ENCODE data around the gene SLC25A21. TPM values are rescaled to one million over a fixed set of nuclear protein-coding genes. Genes with fewer than 3 reads are reported as not detected.
"Not testable (repeated sequence)": the region's sequence is repeated elsewhere in the genome, so short reads cannot be mapped to it uniquely, and the experiment has no call there.

Gene SLC25A21
- total RNA-seq, 1 experiment from 2014 or later, result 1.4 TPM

GRCh38 chr14:37194698-37195097, 22.3 kb upstream of the SLC25A21 start:
- intact Hi-C loops (cut with micrococcal nuclease), result no loop called here
- no peaks in the 10 kb centered on the region for H3K9me3 Mint-ChIP-seq (ENCODE audit: unreplicated experiment)
- ChIA-PET POLR2A (interaction anchor here (4.8 kb wide), 1 partner anchor 23 kb away, joined by 44 read pairs; the partner anchor contains the start of gene SLC25A21), CTCF (no interaction called here)
- no peak for TF ChIP-seq CTCF (IDR thresholded peaks at IDR 0.05; ENCODE audit: unreplicated experiment)
- no peak overlapping the region for H3K27ac Mint-ChIP-seq (ENCODE audit: low read depth, unreplicated experiment)
- peaks cover 6% of the 10 kb centered on the region for H3K36me3 Mint-ChIP-seq (ENCODE audit: insufficient read depth, unreplicated experiment)
- BruUV-seq (replicated peaks), result no TSS peak
- no peak overlapping the region for H3K4me3 Mint-ChIP-seq (ENCODE audit: unreplicated experiment)
- peaks cover 10% of the 10 kb centered on the region for H3K4me1 Mint-ChIP-seq (ENCODE audit: insufficient read depth, unreplicated experiment)
- DNase-seq (ENCODE audit: unreplicated experiment), result no peak
- no peaks in the 10 kb centered on the region for H3K27me3 Mint-ChIP-seq (ENCODE audit: insufficient read depth, unreplicated experiment)

- POLR2A ChIA-PET; intact Hi-C loops (cut with micrococcal nuclease); H3K9me3 Mint-ChIP-seq (ENCODE audit: unreplicated experiment); DNase-seq (ENCODE audit: unreplicated experiment); H3K4me3 Mint-ChIP-seq (ENCODE audit: unreplicated experiment); H3K36me3 Mint-ChIP-seq (ENCODE audit: insufficient read depth, unreplicated experiment); H3K4me1 Mint-ChIP-seq (ENCODE audit: insufficient read depth, unreplicated experiment); H3K27ac Mint-ChIP-seq (ENCODE audit: low read depth, unreplicated experiment); BruUV-seq (replicated peaks); H3K27me3 Mint-ChIP-seq (ENCODE audit: insufficient read depth, unreplicated experiment): not testable (repeated sequence)
- CTCF ChIA-PET, result interaction anchor here (0.6 kb wide), 2 partner anchors 11 to 41 kb away, joined by 3 to 8 read pairs; no protein-coding TSS in a partner anchor
These were observed 17.3 kb upstream of the SLC25A21 start for GRCh38 chr14:37189733-37190132.

GRCh38 chr14:37187840-37188577, 15.6 kb upstream of the SLC25A21 start:
- H3K27me3 Mint-ChIP-seq (ENCODE audit: insufficient read depth, unreplicated experiment); intact Hi-C loops (cut with micrococcal nuclease); H3K27ac Mint-ChIP-seq (ENCODE audit: low read depth, unreplicated experiment); H3K36me3 Mint-ChIP-seq (ENCODE audit: insufficient read depth, unreplicated experiment); BruUV-seq (replicated peaks); POLR2A ChIA-PET; H3K4me1 Mint-ChIP-seq (ENCODE audit: insufficient read depth, unreplicated experiment); H3K4me3 Mint-ChIP-seq (ENCODE audit: unreplicated experiment); DNase-seq (ENCODE audit: unreplicated experiment); H3K9me3 Mint-ChIP-seq (ENCODE audit: unreplicated experiment): not testable (repeated sequence)
- CTCF ChIA-PET, result interaction anchor here (0.6 kb wide), 2 partner anchors 11 to 38 kb away, joined by 3 to 4 read pairs; no protein-coding TSS in a partner anchor

GRCh38 chr14:37187294-37187693, 14.9 kb upstream of the SLC25A21 start:
- Mint-ChIP-seq H3K4me1 (ENCODE audit: insufficient read depth, unreplicated experiment) (no peaks in the 10 kb centered on the region), H3K9me3 (ENCODE audit: unreplicated experiment) (peaks cover 7% of the 10 kb centered on the region), H3K27ac (ENCODE audit: low read depth, unreplicated experiment) (no peak overlapping the region), H3K4me3 (ENCODE audit: unreplicated experiment) (no peak overlapping the region), H3K36me3 (ENCODE audit: insufficient read depth, unreplicated experiment) (no peaks in the 10 kb centered on the region), H3K27me3 (ENCODE audit: insufficient read depth, unreplicated experiment) (no peaks in the 10 kb centered on the region)
- ChIA-PET POLR2A (interaction anchor here (1.1 kb wide), 1 partner anchor 10 kb away, joined by 4 read pairs; the partner anchor contains the start of gene MIPOL1), CTCF (no interaction called here)
- TF ChIP-seq CTCF (IDR thresholded peaks at IDR 0.05; ENCODE audit: unreplicated experiment), result no peak
- intact Hi-C loops (cut with micrococcal nuclease), result no loop called here
- no TSS peak for BruUV-seq (replicated peaks)
- DNase-seq (ENCODE audit: unreplicated experiment), result no peak

GRCh38 chr14:37186865-37187264, 14.5 kb upstream of the SLC25A21 start:
- ChIA-PET CTCF (no interaction called here), POLR2A (interaction anchor here (1.1 kb wide), 1 partner anchor 11 kb away, joined by 4 read pairs; the partner anchor contains the start of gene MIPOL1)
- BruUV-seq (replicated peaks), result no TSS peak
- no peak for TF ChIP-seq CTCF (IDR thresholded peaks at IDR 0.05; ENCODE audit: unreplicated experiment)
- no peak for DNase-seq (ENCODE audit: unreplicated experiment)
- no peaks in the 10 kb centered on the region for H3K4me1 Mint-ChIP-seq (ENCODE audit: insufficient read depth, unreplicated experiment)
- H3K4me3 Mint-ChIP-seq (ENCODE audit: unreplicated experiment), result no peak overlapping the region
- H3K36me3 Mint-ChIP-seq (ENCODE audit: insufficient read depth, unreplicated experiment), result no peaks in the 10 kb centered on the region
- H3K9me3 Mint-ChIP-seq (ENCODE audit: unreplicated experiment), result peaks cover 7% of the 10 kb centered on the region
- intact Hi-C loops (cut with micrococcal nuclease), result no loop called here
- no peaks in the 10 kb centered on the region for H3K27me3 Mint-ChIP-seq (ENCODE audit: insufficient read depth, unreplicated experiment)
- H3K27ac Mint-ChIP-seq (ENCODE audit: low read depth, unreplicated experiment), result no peak overlapping the region

Measured in MCF 10A (cell line).